GM23338 (cell line): ENCODE results near the gene POLR2H. TPM values are rescaled to one million over a fixed set of nuclear protein-coding genes. Genes with fewer than 3 reads are reported as not detected.

ENCODE experiments used
- ATAC-seq: fragments of 200-7000 bp; cut with Tn5 transposase; 3 replicates; pipeline ENCODE4 v1.9.1; 2020
- DNase-seq: peaks from one replicate; pipeline ENCODE4 v3.0.0-alpha.2; 2015; ENCODE audit warnings: low spot score
- H2AFZ ChIP-seq: fragments of 200-600 bp; sonication (generic); 2 replicates; pipeline ENCODE4 v1.8.0; 2016; ENCODE audit warnings: antibody characterized with exemption, mild to moderate bottlenecking, moderate library complexity
- H3F3A ChIP-seq: fragments of 200-600 bp; sonication (generic); replicated peaks from 2 replicates; pipeline ENCODE4 v1.8.0; 2017; ENCODE audit warnings: antibody characterized with exemption, mixed run types, low read depth
- H3K27ac ChIP-seq: fragments of 200-600 bp; sonication (generic); 2 replicates; pipeline ENCODE4 v1.6.1; 2016; ENCODE audit warnings: low read depth
- H3K27me3 ChIP-seq: fragments of 200-600 bp; sonication (generic); 2 replicates; pipeline ENCODE4 v1.8.0; 2016; ENCODE audit warnings: mild to moderate bottlenecking, mixed run types, moderate library complexity; ENCODE audit not compliant: insufficient read depth
- H3K36me3 ChIP-seq: fragments of 200-600 bp; sonication (generic); 2 replicates; pipeline ENCODE4 v1.8.0; 2016; ENCODE audit warnings: mild to moderate bottlenecking; ENCODE audit not compliant: insufficient read depth
- H3K4me1 ChIP-seq: fragments of 200-600 bp; sonication (generic); 2 replicates; pipeline ENCODE4 v1.8.0; 2016; ENCODE audit warnings: mild to moderate bottlenecking, moderate library complexity; ENCODE audit not compliant: insufficient read depth
- H3K4me2 ChIP-seq: fragments of 200-600 bp; sonication (generic); 2 replicates; pipeline ENCODE4 v1.7.1; 2017; ENCODE audit warnings: mixed run types
- H3K4me3 ChIP-seq: fragments of 200-600 bp; sonication (generic); 2 replicates; pipeline ENCODE4 v1.6.1; 2016; ENCODE audit warnings: mixed run types
- H3K79me2 ChIP-seq: fragments of 200-600 bp; sonication (generic); replicated peaks from 2 replicates; pipeline ENCODE4 v1.8.0; 2017; ENCODE audit warnings: mild to moderate bottlenecking; ENCODE audit not compliant: insufficient read depth
- H3K9me2 ChIP-seq: fragments of 200-600 bp; sonication (generic); 2 replicates; pipeline ENCODE4 v1.8.0; 2017; ENCODE audit not compliant: insufficient read depth
- H4K20me1 ChIP-seq: fragments of 200-600 bp; sonication (generic); replicated peaks from 2 replicates; pipeline ENCODE4 v1.8.0; 2017; ENCODE audit warnings: mild to moderate bottlenecking; ENCODE audit not compliant: insufficient read depth
- H3K27ac Mint-ChIP-seq: 2 replicates; pipeline ENCODE4 v1.8.0; 2020; ENCODE audit warnings: inconsistent platforms, mild to moderate bottlenecking, moderate library complexity, mixed read lengths
- H3K27me3 Mint-ChIP-seq: 3 replicates; pipeline ENCODE4 v1.8.0; 2022; ENCODE audit warnings: low read depth, mild to moderate bottlenecking, moderate library complexity, mixed read lengths, inconsistent platforms; ENCODE audit not compliant: insufficient read depth, poor library complexity
- H3K36me3 Mint-ChIP-seq: 3 replicates; pipeline ENCODE4 v1.8.0; 2021; ENCODE audit warnings: low read depth, mild to moderate bottlenecking, inconsistent platforms, moderate library complexity, mixed read lengths
- H3K4me1 Mint-ChIP-seq: 3 replicates; pipeline ENCODE4 v1.8.0; 2020; ENCODE audit warnings: mild to moderate bottlenecking, inconsistent platforms, mixed read lengths
- H3K4me3 Mint-ChIP-seq: 3 replicates; pipeline ENCODE4 v1.8.0; 2021; ENCODE audit warnings: moderate library complexity, mild to moderate bottlenecking, inconsistent platforms, mixed read lengths
- H3K9me3 Mint-ChIP-seq: 3 replicates; pipeline ENCODE4 v1.8.0; 2020; ENCODE audit warnings: moderate library complexity, mild to moderate bottlenecking, inconsistent platforms, mixed read lengths
- CREB1 ChIP-seq: fragments of 250-450 bp; sonication (Bioruptor Pico); IDR thresholded peaks from 2 replicates; pipeline ENCODE4 v1.5.0; 2020; ENCODE audit warnings: low read depth, mild to moderate bottlenecking, moderate library complexity
- CTCF ChIP-seq, 2 experiments: fragments of 200-600 bp in 1 of 2; sonication (generic) in 1 of 2; conservative IDR thresholded peaks; 2 replicates each; pipeline versions ENCODE4 v1.5.1 to v1.6.1; 2016 to 2017; ENCODE audit warnings: antibody characterized with exemption in 2 of 2, low read depth in 2 of 2, mild to moderate bottlenecking in 2 of 2, moderate library complexity in 1 of 2
- EZH2 ChIP-seq: fragments of 200-600 bp; sonication (generic); IDR thresholded peaks from one replicate; pipeline ENCODE4 v1.8.0; 2017; ENCODE audit warnings: antibody characterized with exemption, mild to moderate bottlenecking, low read depth; ENCODE audit not compliant: unreplicated experiment
- EZH2phosphoT487 ChIP-seq: fragments of 200-600 bp; sonication (generic); IDR thresholded peaks from one replicate; pipeline ENCODE4 v1.8.1; 2018; ENCODE audit warnings: antibody characterized with exemption; ENCODE audit not compliant: unreplicated experiment
- NANOG ChIP-seq: IDR thresholded peaks from 2 replicates; pipeline ENCODE4 v1.6.1; 2016; ENCODE audit warnings: antibody characterized with exemption, borderline replicate concordance
- POLR2AphosphoS5 ChIP-seq: IDR thresholded peaks from 2 replicates; pipeline ENCODE4 v1.6.1; 2016; ENCODE audit warnings: antibody characterized with exemption, low read depth
- STAT1 ChIP-seq: IDR thresholded peaks from one replicate; pipeline ENCODE4 v1.6.1; 2016; ENCODE audit warnings: antibody characterized with exemption; ENCODE audit not compliant: unreplicated experiment
- ZNF114 ChIP-seq: fragments of 250-450 bp; sonication (Bioruptor Pico); IDR thresholded peaks from 2 replicates; pipeline ENCODE4 v1.5.0; 2020; ENCODE audit warnings: mild to moderate bottlenecking, moderate library complexity
- ZNF331 ChIP-seq: fragments of 250-450 bp; sonication (Bioruptor Pico); IDR thresholded peaks from 2 replicates; pipeline ENCODE4 v1.5.0; 2020; ENCODE audit warnings: low read depth, mild to moderate bottlenecking, moderate library complexity
- polyA plus RNA-seq: library from polyadenylated mRNA; unstranded; fragments of >200 nt; fragmentation: Nextera tagmentation; extraction: Ambion mirVana; gene quantifications from 2 replicates; pipeline ENCODE4 v1.2.1, GENCODE V29; 2016
- total RNA-seq: library from RNA; depleted of rRNA; stranded (reverse); fragments of >200 nt; shearing (Covaris generic); gene quantifications from 2 replicates; pipeline ENCODE4 v1.2.3, GENCODE V29; 2014
- TF ChIP-seq, protein P1 (sequence below): fragments of 250-450 bp; sonication (Bioruptor Pico); IDR thresholded peaks from 2 replicates; pipeline ENCODE4 v1.5.0; 2020; ENCODE audit warnings: mild to moderate bottlenecking, moderate library complexity

POLR2H gene
- total and polyA plus RNA-seq, 2 experiments from 2014 or later: 190 to 199 TPM

DNA sequence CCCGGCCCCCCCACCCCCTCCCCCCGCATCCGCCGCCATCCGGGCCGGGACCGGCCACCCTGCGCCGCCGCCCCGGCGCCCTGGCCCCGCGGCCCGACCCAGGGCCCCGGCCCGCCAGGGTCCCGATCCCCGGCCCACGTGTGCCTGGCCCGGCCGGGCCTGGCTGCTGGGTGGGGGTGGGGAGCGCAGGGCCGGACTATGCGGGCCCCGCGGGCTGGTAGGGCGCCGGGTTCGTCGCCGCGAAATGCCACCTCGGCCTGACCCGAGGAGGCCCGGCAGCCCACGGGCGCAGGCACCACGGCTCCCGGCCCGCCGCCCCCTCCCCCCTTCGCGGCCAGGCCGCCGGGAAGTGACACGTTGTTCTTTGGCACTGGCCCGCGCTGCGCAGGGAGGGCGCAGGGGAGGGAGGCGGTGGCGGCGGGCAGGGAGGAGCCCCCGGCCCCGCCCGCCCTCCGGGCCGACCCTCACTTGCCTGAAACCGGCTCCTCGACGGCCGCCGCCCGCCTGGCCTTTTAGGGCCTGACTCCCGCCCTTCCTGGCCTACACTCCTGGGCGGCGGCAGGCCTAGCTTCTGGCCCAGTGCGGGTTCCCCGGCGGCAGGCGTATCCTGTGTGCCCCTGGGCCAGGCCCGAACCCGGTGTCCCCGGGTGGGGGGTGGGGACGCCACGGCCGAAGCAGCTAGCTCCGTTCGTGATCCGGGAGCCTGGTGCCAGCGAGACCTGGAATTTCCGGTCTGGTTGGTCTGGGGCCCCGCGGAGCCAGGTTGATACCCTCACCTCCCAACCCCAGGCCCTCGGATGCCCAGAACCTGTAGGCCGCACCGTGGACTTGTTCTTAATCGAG, 46.6 kb upstream of the POLR2H start:
- Histone ChIP-seq H4K20me1 (peaks cover 39% of the 10 kb centered on the region), H3K4me1 (peaks cover 11% of the 10 kb centered on the region)
- TF ChIP-seq EZH2 (no peak), ZNF114 (CRISPR knock-in tag) (no peak), CREB1 (CRISPR knock-in tag) (peak; percentile 22; the same call in 1 of the 2 replicates), POLR2AphosphoS5 (no peak; the same call in 1 of the 2 replicates), EZH2phosphoT487 (no peak), CTCF (conservative IDR thresholded peaks at IDR 0.05; ENCODE audit: low read depth in 2 of 2) (no peak), NANOG (no peak), ZNF331 (CRISPR knock-in tag) (no peak)

GRCh38 chr3:184315543-184315867, 46.0 kb upstream of the POLR2H start:
- no peaks in the 10 kb centered on the region for H3K9me2 ChIP-seq
- peak overlapping the region; percentile 93 for H3K4me2 ChIP-seq
- H4K20me1 ChIP-seq: peaks cover 41% of the 10 kb centered on the region
- no peak for DNase-seq
- no peak overlapping the region for H2AFZ ChIP-seq
- H3K4me1 Mint-ChIP-seq: peaks cover 29% of the 10 kb centered on the region
- peaks cover 46% of the 10 kb centered on the region for H3K36me3 Mint-ChIP-seq
- H3K36me3 ChIP-seq: peaks cover 23% of the 10 kb centered on the region
- H3K27me3 ChIP-seq: no peaks in the 10 kb centered on the region
- peak; percentile 4 for ATAC-seq
- H3K4me3 ChIP-seq: peak overlapping the region; percentile 92
- H3K9me3 Mint-ChIP-seq: no peaks in the 10 kb centered on the region
- H3K27ac ChIP-seq: 0 out of 2 replicates have a peak overlapping the region, but pooled peaks have one; percentile 66
- peaks cover 8% of the 10 kb centered on the region; the same call in 1 of the 2 replicates for H3F3A ChIP-seq
- H3K79me2 ChIP-seq: peaks cover 55% of the 10 kb centered on the region
- H3K4me3 Mint-ChIP-seq: peak overlapping the region; percentile 92
- peaks cover 11% of the 10 kb centered on the region for H3K4me1 ChIP-seq
- H3K27ac Mint-ChIP-seq: peak overlapping the region; percentile 92
- H3K27me3 Mint-ChIP-seq: peaks cover 22% of the 10 kb centered on the region
- TF ChIP-seq STAT1 (no peak), NANOG (no peak)
- TF ChIP-seq, protein P1, sequence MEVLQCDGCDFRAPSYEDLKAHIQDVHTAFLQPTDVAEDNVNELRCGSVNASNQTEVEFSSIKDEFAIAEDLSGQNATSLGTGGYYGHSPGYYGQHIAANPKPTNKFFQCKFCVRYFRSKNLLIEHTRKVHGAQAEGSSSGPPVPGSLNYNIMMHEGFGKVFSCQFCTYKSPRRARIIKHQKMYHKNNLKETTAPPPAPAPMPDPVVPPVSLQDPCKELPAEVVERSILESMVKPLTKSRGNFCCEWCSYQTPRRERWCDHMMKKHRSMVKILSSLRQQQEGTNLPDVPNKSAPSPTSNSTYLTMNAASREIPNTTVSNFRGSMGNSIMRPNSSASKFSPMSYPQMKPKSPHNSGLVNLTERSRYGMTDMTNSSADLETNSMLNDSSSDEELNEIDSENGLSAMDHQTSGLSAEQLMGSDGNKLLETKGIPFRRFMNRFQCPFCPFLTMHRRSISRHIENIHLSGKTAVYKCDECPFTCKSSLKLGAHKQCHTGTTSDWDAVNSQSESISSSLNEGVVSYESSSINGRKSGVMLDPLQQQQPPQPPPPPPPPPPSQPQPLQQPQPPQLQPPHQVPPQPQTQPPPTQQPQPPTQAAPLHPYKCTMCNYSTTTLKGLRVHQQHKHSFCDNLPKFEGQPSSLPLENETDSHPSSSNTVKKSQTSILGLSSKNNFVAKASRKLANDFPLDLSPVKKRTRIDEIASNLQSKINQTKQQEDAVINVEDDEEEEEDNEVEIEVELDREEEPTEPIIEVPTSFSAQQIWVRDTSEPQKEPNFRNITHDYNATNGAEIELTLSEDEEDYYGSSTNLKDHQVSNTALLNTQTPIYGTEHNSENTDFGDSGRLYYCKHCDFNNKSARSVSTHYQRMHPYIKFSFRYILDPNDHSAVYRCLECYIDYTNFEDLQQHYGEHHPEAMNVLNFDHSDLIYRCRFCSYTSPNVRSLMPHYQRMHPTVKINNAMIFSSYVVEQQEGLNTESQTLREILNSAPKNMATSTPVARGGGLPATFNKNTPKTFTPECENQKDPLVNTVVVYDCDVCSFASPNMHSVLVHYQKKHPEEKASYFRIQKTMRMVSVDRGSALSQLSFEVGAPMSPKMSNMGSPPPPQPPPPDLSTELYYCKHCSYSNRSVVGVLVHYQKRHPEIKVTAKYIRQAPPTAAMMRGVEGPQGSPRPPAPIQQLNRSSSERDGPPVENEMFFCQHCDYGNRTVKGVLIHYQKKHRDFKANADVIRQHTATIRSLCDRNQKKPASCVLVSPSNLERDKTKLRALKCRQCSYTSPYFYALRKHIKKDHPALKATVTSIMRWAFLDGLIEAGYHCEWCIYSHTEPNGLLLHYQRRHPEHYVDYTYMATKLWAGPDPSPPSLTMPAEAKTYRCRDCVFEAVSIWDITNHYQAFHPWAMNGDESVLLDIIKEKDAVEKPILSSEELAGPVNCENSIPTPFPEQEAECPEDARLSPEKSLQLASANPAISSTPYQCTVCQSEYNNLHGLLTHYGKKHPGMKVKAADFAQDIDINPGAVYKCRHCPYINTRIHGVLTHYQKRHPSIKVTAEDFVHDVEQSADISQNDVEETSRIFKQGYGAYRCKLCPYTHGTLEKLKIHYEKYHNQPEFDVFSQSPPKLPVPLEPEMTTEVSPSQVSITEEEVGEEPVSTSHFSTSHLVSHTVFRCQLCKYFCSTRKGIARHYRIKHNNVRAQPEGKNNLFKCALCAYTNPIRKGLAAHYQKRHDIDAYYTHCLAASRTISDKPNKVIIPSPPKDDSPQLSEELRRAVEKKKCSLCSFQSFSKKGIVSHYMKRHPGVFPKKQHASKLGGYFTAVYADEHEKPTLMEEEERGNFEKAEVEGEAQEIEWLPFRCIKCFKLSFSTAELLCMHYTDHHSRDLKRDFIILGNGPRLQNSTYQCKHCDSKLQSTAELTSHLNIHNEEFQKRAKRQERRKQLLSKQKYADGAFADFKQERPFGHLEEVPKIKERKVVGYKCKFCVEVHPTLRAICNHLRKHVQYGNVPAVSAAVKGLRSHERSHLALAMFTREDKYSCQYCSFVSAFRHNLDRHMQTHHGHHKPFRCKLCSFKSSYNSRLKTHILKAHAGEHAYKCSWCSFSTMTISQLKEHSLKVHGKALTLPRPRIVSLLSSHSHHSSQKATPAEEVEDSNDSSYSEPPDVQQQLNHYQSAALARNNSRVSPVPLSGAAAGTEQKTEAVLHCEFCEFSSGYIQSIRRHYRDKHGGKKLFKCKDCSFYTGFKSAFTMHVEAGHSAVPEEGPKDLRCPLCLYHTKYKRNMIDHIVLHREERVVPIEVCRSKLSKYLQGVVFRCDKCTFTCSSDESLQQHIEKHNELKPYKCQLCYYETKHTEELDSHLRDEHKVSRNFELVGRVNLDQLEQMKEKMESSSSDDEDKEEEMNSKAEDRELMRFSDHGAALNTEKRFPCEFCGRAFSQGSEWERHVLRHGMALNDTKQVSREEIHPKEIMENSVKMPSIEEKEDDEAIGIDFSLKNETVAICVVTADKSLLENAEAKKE (CRISPR knock-in tag): no peak

More for the DNA sequence above, 46.6 kb upstream of the POLR2H start:
- ATAC-seq (peak; percentile 32), DNase-seq (peak; percentile 66)
- Mint-ChIP-seq H3K9me3 (no peaks in the 10 kb centered on the region), H3K27me3 (peaks cover 22% of the 10 kb centered on the region), H3K27ac (peak overlapping the region; percentile 92), H3K4me3 (peak overlapping the region; percentile 92), H3K36me3 (peaks cover 46% of the 10 kb centered on the region), H3K4me1 (peaks cover 29% of the 10 kb centered on the region)
- H2AFZ ChIP-seq: no peak overlapping the region
- 0 out of 2 replicates have a peak overlapping the region, but pooled peaks have one; percentile 66 for H3K27ac ChIP-seq
- H3K4me3 ChIP-seq: peak overlapping the region; percentile 92
- peaks cover 52% of the 10 kb centered on the region for H3K79me2 ChIP-seq
- peak overlapping the region; percentile 93 for H3K4me2 ChIP-seq
- H3K27me3 ChIP-seq: no peaks in the 10 kb centered on the region
- H3F3A ChIP-seq: peaks cover 8% of the 10 kb centered on the region; the same call in 1 of the 2 replicates
- H3K9me2 ChIP-seq: no peaks in the 10 kb centered on the region
- H3K36me3 ChIP-seq: peaks cover 21% of the 10 kb centered on the region
